Adrenal gland (tissue), 5 donors: Measurements from ENCODE around the gene BANF2.

ENCODE experiments used
- POLR2A ChIP-seq, 2 donors: fragments of 450-650 bp; IDR thresholded peaks; one replicate each; pipeline ENCODE4 v1.6.1; 2017; ENCODE audit warnings: antibody characterized with exemption in 2 of 2, mild to moderate bottlenecking in 2 of 2, moderate library complexity in 1 of 2
- TF ChIP-seq, protein P1 (sequence below), 6 experiments: fragments of 450-650 bp in 4 of 6; fragments of 200-600 bp in 2 of 6; sonication (generic) in 1 of 6; IDR thresholded peaks; 1 replicate in 5 of 6; 2 replicates in 1 of 6; pipeline versions ENCODE4 v1.5.1 to v1.8.0; 2016 to 2021; ENCODE audit warnings: antibody characterized with exemption in 6 of 6, mild to moderate bottlenecking in 2 of 6, moderate library complexity in 1 of 6
- donor health status: DM: no; HTN: no; CAD: no.

DNA sequence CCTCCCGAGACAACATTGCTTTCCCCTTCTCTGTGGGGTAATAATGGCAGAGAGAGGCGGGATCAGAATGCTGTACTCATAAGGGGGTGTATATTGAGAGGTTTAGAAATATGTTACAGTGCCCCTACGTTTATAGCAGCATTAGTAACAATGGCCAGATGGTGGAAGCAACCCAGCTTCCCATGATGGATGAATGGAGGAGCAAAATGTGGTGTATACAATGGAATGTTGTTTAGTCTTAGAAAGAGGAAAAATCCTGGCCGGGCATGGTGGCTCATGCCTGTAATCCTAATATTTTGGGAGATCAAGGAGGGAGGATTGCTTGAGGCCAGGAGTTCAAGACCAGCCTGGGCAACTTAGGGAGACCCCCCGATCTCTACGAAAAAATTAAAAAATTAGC lies 12.9 kb downstream of the BANF2 start:
- TF ChIP-seq POLR2A (IDR thresholded peaks at IDR 0.05) = no peak
- TF ChIP-seq, protein P1, sequence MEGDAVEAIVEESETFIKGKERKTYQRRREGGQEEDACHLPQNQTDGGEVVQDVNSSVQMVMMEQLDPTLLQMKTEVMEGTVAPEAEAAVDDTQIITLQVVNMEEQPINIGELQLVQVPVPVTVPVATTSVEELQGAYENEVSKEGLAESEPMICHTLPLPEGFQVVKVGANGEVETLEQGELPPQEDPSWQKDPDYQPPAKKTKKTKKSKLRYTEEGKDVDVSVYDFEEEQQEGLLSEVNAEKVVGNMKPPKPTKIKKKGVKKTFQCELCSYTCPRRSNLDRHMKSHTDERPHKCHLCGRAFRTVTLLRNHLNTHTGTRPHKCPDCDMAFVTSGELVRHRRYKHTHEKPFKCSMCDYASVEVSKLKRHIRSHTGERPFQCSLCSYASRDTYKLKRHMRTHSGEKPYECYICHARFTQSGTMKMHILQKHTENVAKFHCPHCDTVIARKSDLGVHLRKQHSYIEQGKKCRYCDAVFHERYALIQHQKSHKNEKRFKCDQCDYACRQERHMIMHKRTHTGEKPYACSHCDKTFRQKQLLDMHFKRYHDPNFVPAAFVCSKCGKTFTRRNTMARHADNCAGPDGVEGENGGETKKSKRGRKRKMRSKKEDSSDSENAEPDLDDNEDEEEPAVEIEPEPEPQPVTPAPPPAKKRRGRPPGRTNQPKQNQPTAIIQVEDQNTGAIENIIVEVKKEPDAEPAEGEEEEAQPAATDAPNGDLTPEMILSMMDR (IDR thresholded peaks at IDR 0.05) = no peak
